Activated CD4-positive, CD25-positive, alpha-beta regulatory T cell treated with anti-CD3 and anti-CD28 coated beads, Interleukin-2, amount 50 U/mL, for 16 hours (primary cell): ENCODE data around the gene FXYD3.

Experiments used
- DNase-seq: peaks from one replicate; pipeline ENCODE4 v3.0.0-alpha.2; 2020; ENCODE audit warnings: low read depth, low spot score

FXYD3 gene

GRCh38 chr19:35106291-35106583 lies 9.4 kb upstream of the FXYD3 start:
- no peak for DNase-seq

- no peak for DNase-seq
Measured at GRCh38 chr19:35106898-35107541, 8.6 kb upstream of the FXYD3 start.

- DNase-seq, result no peak
Measured at GRCh38 chr19:35107545-35107944, 8.1 kb upstream of the FXYD3 start.

GRCh38 chr19:35108730-35109129 lies 6.9 kb upstream of the FXYD3 start:
- DNase-seq, result no peak

- DNase-seq, result no peak
Measured at GRCh38 chr19:35109395-35110112, 6.1 kb upstream of the FXYD3 start.

GRCh38 chr19:35110974-35111373 lies 4.6 kb upstream of the FXYD3 start:
- DNase-seq, result no peak

GRCh38 chr19:35112995-35113688 lies 2.5 kb upstream of the FXYD3 start:
- no peak for DNase-seq

- peak; percentile 29 for DNase-seq
Measured at GRCh38 chr19:35114353-35115176, 1.1 kb upstream of the FXYD3 start.

GRCh38 chr19:35116072-35116801 lies 614 bp downstream of the FXYD3 start:
- no peak for DNase-seq

- no peak for DNase-seq
Measured at GRCh38 chr19:35117116-35117515, 1.5 kb downstream of the FXYD3 start.

- DNase-seq, result no peak
Measured at GRCh38 chr19:35117799-35118198, 2.2 kb downstream of the FXYD3 start.

GRCh38 chr19:35118268-35119020 lies 2.8 kb downstream of the FXYD3 start:
- DNase-seq, result no peak

GRCh38 chr19:35119091-35119490 lies 3.5 kb downstream of the FXYD3 start:
- no peak for DNase-seq

GRCh38 chr19:35119578-35120155 lies 4.0 kb downstream of the FXYD3 start:
- no peak for DNase-seq

- no peak for DNase-seq
Measured at GRCh38 chr19:35120492-35120891, 4.9 kb downstream of the FXYD3 start.

GRCh38 chr19:35120898-35121297 lies 5.3 kb downstream of the FXYD3 start:
- no peak for DNase-seq

GRCh38 chr19:35122687-35123551 lies 7.3 kb downstream of the FXYD3 start:
- no peak for DNase-seq

- DNase-seq, result no peak
Measured at GRCh38 chr19:35123573-35123972, 8.0 kb downstream of the FXYD3 start.
